Right lobe of liver (tissue), 4 donors: ENCODE data around the gene TUBA8.

Source experiments
- CTCF ChIP-seq, 4 donors: fragments of 200-600 bp in 3 of 4; fragments of 450-650 bp in 1 of 4; IDR thresholded peaks; one replicate each; pipeline versions ENCODE4 v1.5.1 to v1.8.0; 2016 to 2022; ENCODE audit warnings: antibody characterized with exemption in 4 of 4, mild to moderate bottlenecking in 2 of 4
- POLR2A ChIP-seq: fragments of 450-650 bp; IDR thresholded peaks from one replicate; pipeline ENCODE4 v1.6.1; 2017; ENCODE audit warnings: antibody characterized with exemption, mild to moderate bottlenecking
- donor health status: DM: no; HTN: no; CAD: no.
- donor health status: DM: no; HTN: no; CAD: no.
- donor health status: DM: no; HTN: yes; CAD: no.

GRCh38 chr22:18088825-18089568, 21.6 kb upstream of the TUBA8 start:
- TF ChIP-seq CTCF (IDR thresholded peaks at IDR 0.05) = no peak
- no peak for TF ChIP-seq POLR2A
